ENCODE results near the gene MAP3K5. TPM values are rescaled to one million over a fixed set of nuclear protein-coding genes. Genes with fewer than 3 reads are reported as not detected.

The MAP3K5 gene
- total and polyA plus RNA-seq, 2 of the 8 experiments (the other 6 are each of a cell fraction or from before 2014, with no cell fraction given), result 0.63 to 2.6 TPM

DNA sequence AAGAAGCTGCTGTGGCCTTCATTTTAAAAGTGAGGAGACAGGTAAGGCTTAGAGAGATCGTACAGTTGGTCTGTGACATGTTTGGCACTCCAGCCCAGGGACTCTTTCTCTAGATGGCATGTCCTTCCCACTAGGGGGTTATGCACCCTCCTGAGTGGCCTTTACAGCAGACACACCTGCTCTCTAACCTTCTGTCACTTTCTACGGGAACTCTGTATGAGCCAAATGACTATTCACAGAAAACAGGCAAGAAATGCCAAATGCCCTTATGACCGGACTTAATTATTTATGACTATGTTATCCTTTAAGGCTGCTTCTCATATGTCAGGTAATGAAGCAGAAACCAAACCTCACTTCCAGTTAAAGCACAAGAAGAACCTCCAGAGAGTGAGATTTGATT, 91.2 kb downstream of the MAP3K5 start:
- Histone ChIP-seq H3K79me1 (ENCODE audit: low read depth, low read length) (no peaks in the 10 kb centered on the region), H3K9me3 (ENCODE audit: insufficient read depth in 2 of 2, low read depth in 1 of 2, low read length in 1 of 2) (no peaks in the 10 kb centered on the region), H2BK15ac (ENCODE audit: low read length) (no peak overlapping the region), H4K5ac (ENCODE audit: insufficient read length, low read depth, low read length) (no peak overlapping the region), H3K79me2 (ENCODE audit: control insufficient read depth in 1 of 2, insufficient read depth in 2 of 2, low read length in 2 of 2) (no peaks in the 10 kb centered on the region), H2AK5ac (ENCODE audit: low read depth, low read length) (no peak overlapping the region), H3K4me2 (ENCODE audit: insufficient read depth in 1 of 2, low read depth in 2 of 2, low read length in 2 of 2) (no peak overlapping the region), H2BK120ac (replicated peaks; ENCODE audit: low read depth, low read length) (no peak overlapping the region), H3K27me3 (replicated peaks in 1 of 4; ENCODE audit: control insufficient read depth in 3 of 4, extremely low read depth in 1 of 4, insufficient read depth in 3 of 4, low read length in 3 of 4) (peaks cover 0 to 4% (median 0%) of the 10 kb centered on the region in 4 experiments; a peak in 1 of 7 replicates), H3K4me3 (ENCODE audit: extremely low read depth in 1 of 4, insufficient read depth in 2 of 4, low read depth in 3 of 4, low read length in 4 of 4) (no peak overlapping the region), H3K36me3 (ENCODE audit: control insufficient read depth in 2 of 4, insufficient read depth in 4 of 4, low read length in 3 of 4) (no peaks in the 10 kb centered on the region), H2BK12ac (ENCODE audit: low read depth, low read length) (no peak overlapping the region), H3K23ac (ENCODE audit: insufficient read length) (no peak overlapping the region), H2AFZ (ENCODE audit: low read length) (no peak overlapping the region), H4K91ac (replicated peaks; ENCODE audit: insufficient read length, low read length) (no peak overlapping the region), H3K9ac (replicated peaks in 1 of 4; ENCODE audit: extremely low read depth in 1 of 4, low read depth in 3 of 4, low read length in 3 of 4) (no peak overlapping the region), H3K14ac (ENCODE audit: insufficient read length) (no peak overlapping the region), H2BK5ac (ENCODE audit: low read depth, low read length) (no peak overlapping the region), H3K56ac (replicated peaks; ENCODE audit: insufficient read length, low read depth, low read length) (no peak overlapping the region), H2BK20ac (ENCODE audit: low read length) (no peak overlapping the region), H3K18ac (ENCODE audit: extremely low read depth, low read length) (no peak overlapping the region), H4K8ac (ENCODE audit: extremely low read depth, insufficient read depth, low read length) (no peak overlapping the region), H3K4ac (replicated peaks; ENCODE audit: insufficient read length, low read depth, low read length) (no peak overlapping the region), H3K27ac (ENCODE audit: low read depth, low read length) (no peak overlapping the region), H3K4me1 (replicated peaks in 1 of 4; ENCODE audit: control insufficient read depth in 3 of 4, insufficient read depth in 4 of 4, low read length in 3 of 4) (peaks cover 0 to 2% (median 0%) of the 10 kb centered on the region in 4 experiments; a peak in 1 of 7 replicates), H3K23me2 (ENCODE audit: low read depth, low read length) (no peaks in the 10 kb centered on the region), H4K20me1 (replicated peaks in 1 of 2; ENCODE audit: control insufficient read depth in 1 of 2, insufficient read depth in 2 of 2, low read length in 2 of 2) (no peaks in the 10 kb centered on the region)
- DNase-seq (ENCODE audit: low read depth in 1 of 2, low spot score in 2 of 2) (no peak), FAIRE-seq (no peak)
- ChIA-PET POLR2A (ENCODE audit: partially characterized antibody) (no interaction called here), CTCF (ENCODE audit: partially characterized antibody) (interaction anchor here (1.3 kb wide), 1 partner anchor 15 kb away, joined by 4 read pairs; no protein-coding TSS in a partner anchor)
- WGBS, 2 experiments (ENCODE audit: extremely low coverage in 1 of 2, insufficient coverage in 1 of 2, insufficient read length in 1 of 2, insufficient replicate concordance in 2 of 2, low coverage in 1 of 2, low lambda C conversion rate in 2 of 2, missing lambda C conversion rate in 1 of 2), result 81% methylated on average over 3 of the region's 3 CpGs; no CpG with 5 or more reads in 1 of the 2 experiments
- TF ChIP-seq BCL11A (IDR thresholded peaks at IDR 0.05; ENCODE audit: low read depth in 2 of 2, low read length in 2 of 2), result no peak
- TF ChIP-seq CTBP2 (IDR thresholded peaks at IDR 0.05; ENCODE audit: borderline replicate concordance, insufficient read depth, insufficient read length, low read length), result no peak
- no peak for TF ChIP-seq HDAC2 (IDR thresholded peaks at IDR 0.05; ENCODE audit: borderline replicate concordance in 1 of 2, low read depth in 2 of 2, low read length in 2 of 2)

All from H1 (cell line).